Activated CD4-positive, alpha-beta T cell treated with anti-CD3 and anti-CD28 coated beads for 24 hours (primary cell): ENCODE results near the gene PPP4C.

Experiments used
- DNase-seq, 2 donors: peaks; one replicate each; pipeline ENCODE4 v3.0.0-alpha.2; 2020; ENCODE audit warnings: low read depth in 2 of 2

Gene PPP4C

GRCh38 chr16:30054959-30055553 is 20.7 kb upstream of the PPP4C start:
- DNase-seq: peak in 1 of 2 donors; percentile 55

GRCh38 chr16:30060346-30060745 is 15.4 kb upstream of the PPP4C start:
- no peak for DNase-seq

- no peak for DNase-seq
Measured at GRCh38 chr16:30060836-30061554, 14.8 kb upstream of the PPP4C start.

GRCh38 chr16:30063278-30063892 is 12.4 kb upstream of the PPP4C start:
- DNase-seq: no peak

DNA sequence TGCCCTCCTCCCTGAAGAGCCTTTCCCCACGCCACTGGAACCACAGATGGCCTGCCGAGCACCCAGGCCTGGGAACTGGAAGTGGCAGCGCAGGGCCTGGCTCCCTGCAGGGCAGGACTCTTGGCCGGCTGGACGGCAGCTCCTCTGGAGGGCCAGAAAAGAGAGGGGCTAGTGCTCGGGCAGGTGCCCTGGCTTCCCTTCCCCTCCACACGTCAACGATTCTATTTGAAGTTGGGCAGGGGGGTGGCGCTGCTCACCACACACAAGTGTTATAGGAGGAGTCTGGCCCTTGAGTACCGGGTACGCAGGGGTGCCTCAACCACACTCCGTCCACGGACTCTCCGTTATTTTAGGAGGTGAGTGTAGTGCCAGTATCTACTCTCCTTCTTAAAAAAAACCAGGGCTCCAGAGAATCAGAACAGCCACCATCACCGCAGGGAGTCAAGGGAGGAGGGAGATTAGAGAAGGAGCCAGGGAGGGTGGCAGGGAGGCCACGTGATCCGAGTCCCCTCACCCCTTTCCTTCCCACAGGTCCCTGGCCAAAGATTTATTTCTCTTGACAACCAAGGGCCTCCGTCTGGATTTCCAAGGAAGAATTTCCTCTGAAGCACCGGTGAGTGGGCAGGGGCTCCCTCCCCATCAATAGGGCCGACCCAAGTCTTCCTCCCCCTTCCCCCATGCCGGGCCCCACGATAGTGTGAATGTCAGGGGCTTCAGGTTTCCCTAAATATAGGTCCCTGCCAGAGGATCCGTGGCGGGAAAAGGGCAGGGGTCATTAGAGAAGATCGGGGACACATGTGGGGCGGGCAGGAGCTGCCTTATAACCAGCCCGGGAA is 11.7 kb upstream of the PPP4C start:
- DNase-seq: peak; percentile 53 to 63

GRCh38 chr16:30064729-30065101 is 11.1 kb upstream of the PPP4C start:
- DNase-seq: no peak

DNA sequence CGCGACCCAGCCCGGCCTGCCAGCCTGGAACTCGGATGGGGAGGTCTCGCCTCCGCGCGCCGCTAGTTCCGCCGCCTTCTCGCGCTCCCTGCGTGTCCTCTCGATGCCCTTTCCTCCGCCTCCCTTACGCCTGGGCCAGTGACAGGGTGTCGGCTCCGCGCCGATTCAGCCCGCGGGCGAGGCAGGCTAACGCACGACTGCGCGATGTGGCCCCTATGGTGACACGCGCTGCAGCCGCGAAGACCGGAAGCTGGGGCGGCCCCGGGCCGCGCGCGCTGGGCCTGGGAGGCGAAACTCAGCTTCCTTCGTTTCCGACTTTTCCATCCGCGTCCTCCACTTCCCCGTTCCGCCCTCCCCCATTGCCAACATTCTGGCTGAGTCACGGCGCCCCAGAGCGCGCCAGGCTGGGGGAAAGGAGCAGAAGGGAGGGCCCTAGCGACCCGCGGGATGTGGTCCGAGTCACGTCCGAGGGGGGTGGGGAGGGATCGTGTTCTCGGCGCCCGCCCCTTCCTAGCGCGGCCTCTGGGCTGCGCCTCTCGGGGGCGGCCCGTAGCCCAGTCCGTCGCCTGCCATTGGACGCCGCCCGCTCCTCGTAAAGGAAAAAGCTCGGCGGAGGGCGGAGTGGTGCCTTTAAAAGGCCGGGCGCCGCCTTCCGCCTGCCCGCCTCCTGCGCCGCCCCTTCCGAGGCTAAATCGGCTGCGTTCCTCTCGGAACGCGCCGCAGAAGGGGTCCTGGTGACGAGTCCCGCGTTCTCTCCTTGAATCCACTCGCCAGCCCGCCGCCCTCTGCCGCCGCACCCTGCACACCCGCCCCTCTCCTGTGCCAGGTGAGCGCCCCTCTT is 10.5 kb upstream of the PPP4C start, which contains the start of gene ALDOA:
TSS of gene ALDOA (plus strand) at position 659 of the 841 bp plus-strand sequence. CDS start 1,138 bp downstream, outside the sequence.
- DNase-seq: peak; percentile 94 to 98

DNA sequence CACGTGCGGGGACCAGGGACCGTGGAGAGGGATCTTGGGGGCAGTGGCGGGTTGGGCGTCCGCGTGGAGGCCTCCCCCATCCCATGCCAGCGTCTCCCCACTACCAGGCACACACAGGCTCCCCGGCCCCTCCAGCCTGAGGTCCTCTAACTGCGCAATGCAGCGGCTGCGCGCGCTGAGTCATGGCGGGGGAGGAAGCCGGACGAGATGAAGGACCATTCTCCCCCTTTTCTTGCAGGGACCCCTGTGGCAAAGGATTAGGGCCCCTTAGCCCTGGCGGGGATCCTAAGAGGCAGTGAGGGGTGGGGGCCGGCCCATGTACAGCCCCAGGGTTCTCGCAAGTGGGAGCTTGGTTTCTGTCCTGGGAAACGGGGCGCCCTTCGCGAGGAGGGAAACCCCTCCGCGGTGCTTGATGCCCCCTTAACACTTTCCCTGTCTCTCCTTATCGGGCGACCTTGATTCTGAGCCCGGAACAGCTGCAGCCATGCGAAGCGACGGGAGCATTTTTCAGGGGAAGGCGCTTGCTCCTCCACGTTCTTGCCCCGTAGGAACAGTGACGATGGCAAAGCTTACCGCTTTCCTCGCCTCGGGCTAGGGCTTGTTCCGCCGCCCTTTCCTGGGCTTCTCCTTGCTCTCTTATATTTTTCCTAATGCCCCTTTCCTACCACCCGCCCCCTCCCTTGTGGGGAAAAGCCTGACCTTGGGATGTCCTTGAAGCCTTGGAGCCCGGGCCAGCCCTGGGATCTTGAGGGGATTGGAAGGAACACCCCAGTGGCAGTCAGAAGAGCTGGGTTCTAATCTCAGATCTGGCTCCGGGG is 9.6 kb upstream of the PPP4C start:
- no peak for DNase-seq

DNA sequence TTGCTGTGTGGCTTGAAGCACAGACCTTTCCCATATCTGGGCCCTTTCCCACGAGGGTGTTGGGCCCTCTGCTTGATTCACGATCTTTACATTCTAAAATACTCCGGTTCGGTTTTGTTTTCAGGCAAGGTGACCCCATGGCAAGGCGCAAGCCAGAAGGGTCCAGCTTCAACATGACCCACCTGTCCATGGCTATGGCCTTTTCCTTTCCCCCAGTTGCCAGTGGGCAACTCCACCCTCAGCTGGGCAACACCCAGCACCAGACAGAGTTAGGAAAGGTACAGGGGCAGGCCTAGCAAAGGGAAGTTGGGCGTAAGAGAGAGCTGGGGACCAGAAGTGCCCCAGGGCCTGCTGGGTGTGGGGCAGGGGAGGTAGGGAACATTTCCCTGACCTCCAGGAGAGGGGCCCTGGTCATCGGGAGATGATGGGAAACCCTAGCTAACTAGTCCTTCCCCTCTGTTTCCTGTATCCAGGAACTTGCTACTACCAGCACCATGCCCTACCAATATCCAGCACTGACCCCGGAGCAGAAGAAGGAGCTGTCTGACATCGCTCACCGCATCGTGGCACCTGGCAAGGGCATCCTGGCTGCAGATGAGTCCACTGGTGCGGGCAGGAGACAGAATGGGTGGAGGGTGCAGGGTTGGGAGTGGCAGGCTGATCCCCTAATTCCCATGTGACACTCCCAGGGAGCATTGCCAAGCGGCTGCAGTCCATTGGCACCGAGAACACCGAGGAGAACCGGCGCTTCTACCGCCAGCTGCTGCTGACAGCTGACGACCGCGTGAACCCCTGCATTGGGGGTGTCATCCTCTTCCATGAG is 8.8 kb upstream of the PPP4C start:
- DNase-seq: no peak

- DNase-seq: no peak
Measured at GRCh38 chr16:30067584-30067916, 8.2 kb upstream of the PPP4C start.

- DNase-seq: no peak
Measured at GRCh38 chr16:30068333-30068732, 7.5 kb upstream of the PPP4C start.

GRCh38 chr16:30068750-30069610 is 6.8 kb upstream of the PPP4C start:
- DNase-seq: no peak

- DNase-seq: no peak
Measured at GRCh38 chr16:30069611-30070462, 6.0 kb upstream of the PPP4C start.

DNA sequence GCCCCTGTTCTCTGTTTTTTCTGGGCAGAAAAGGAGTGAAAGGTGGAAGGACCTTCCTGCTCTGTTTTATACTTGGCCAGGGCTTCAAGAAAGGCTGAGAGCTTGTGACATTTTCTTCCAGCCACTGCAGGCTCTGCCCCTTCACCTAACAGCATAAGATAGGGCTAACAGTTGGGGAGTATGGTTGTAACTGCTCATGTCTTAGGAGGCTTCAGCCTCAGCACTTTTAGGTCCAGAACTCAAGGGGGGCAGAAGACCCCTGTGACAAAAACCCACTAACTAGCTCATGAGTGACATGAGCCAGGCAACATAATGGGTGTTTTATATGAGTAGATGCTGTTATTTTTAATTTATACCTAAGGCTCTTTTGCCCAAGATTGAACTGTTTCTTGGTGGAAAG is 5.3 kb upstream of the PPP4C start:
- DNase-seq: no peak

DNA sequence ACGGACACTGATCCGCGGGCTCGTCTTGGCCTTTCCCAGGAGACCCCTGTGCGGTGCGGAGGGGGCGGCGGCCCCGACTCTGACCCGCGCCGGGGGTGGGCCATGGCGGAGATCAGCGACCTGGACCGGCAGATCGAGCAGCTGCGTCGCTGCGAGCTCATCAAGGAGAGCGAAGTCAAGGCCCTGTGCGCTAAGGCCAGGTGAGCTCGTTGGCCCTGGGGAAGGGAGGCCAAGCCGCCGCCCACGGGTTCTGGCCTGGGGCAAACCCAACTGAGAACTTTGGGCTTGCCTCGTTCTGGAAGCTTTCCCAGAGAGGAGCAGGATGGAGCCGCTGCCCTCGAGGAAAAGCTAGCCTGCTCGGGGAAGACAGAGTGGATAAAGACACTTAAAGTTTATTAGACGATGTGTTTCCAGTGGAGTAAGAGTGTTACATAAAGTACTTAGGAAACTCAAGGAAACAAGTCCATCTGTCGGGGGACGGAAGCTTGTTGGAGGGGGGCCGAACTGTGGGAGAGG is 540 bp downstream of the PPP4C start:
- no peak for DNase-seq

GRCh38 chr16:30077656-30078055 is 1.9 kb downstream of the PPP4C start:
- DNase-seq: no peak

GRCh38 chr16:30078744-30079143 is 3.0 kb downstream of the PPP4C start:
- no peak for DNase-seq

- DNase-seq: no peak
Measured at GRCh38 chr16:30079480-30079879, 3.7 kb downstream of the PPP4C start.
